PC-3 (cell line): Measurements from ENCODE around the gene PADI3. TPM values are rescaled to one million over a fixed set of nuclear protein-coding genes. Genes with fewer than 3 reads are reported as not detected.
A peak's percentile ranks its signal among the peaks of the same experiment; 100 is the strongest.

Experiments
- ATAC-seq: fragments of 200-7000 bp; cut with Tn5 transposase; 2 replicates; pipeline ENCODE4 v1.9.1; 2020; ENCODE audit warnings: mild to moderate bottlenecking, moderate library complexity
- Bru-seq: library from RNA; stranded (reverse); fragments of 400-500 nt; gene quantifications from one replicate; lab custom pipeline; 2021; lab: Mats Ljungman, UMichigan
- BruChase-seq, 2 experiments: library from RNA; stranded (reverse); fragments of 400-500 nt; gene quantifications; one replicate each; lab custom pipeline; 2021; lab: Mats Ljungman, UMichigan
- BruUV-seq: library from RNA; stranded (reverse); fragments of 400-500 nt; replicated peaks from 2 replicates; lab custom pipeline; 2021; lab: Mats Ljungman, UMichigan
- CTCF ChIA-PET: fragments of 300-600 bp; sonication (Branson Sonifier 250); formaldehyde crosslinking; loops from one replicate; lab custom pipeline; 2022; ENCODE audit warnings: antibody characterized with exemption; lab: Charles Lee
- POLR2A ChIA-PET: fragments of 300-600 bp; sonication (Branson Sonifier 250); formaldehyde crosslinking; loops from one replicate; lab custom pipeline; 2022; ENCODE audit warnings: antibody characterized with exemption; ENCODE audit not compliant: unreplicated experiment; lab: Charles Lee
- DNase-seq: peaks from one replicate; pipeline ENCODE4 v3.0.0-alpha.2; 2015
- H2AFZ ChIP-seq: fragments of 300-600 bp; sonication (generic); 2 replicates; pipeline ENCODE4 v1.6.0; 2016; ENCODE audit warnings: antibody characterized with exemption, low read length
- H3F3A ChIP-seq: fragments of 300-600 bp; sonication (generic); one replicate; pipeline ENCODE4 v1.6.0; 2017; ENCODE audit warnings: antibody characterized with exemption, low read length, control low read depth, mild to moderate bottlenecking; ENCODE audit not compliant: unreplicated experiment
- H3K27ac ChIP-seq: fragments of 300-600 bp; sonication (generic); 2 replicates; pipeline ENCODE4 v1.5.1; 2016; ENCODE audit warnings: mild to moderate bottlenecking, low read length
- H3K27me3 ChIP-seq: fragments of 300-600 bp; sonication (generic); 2 replicates; pipeline ENCODE4 v1.6.1; 2016; ENCODE audit warnings: low read length, mixed read lengths
- H3K36me3 ChIP-seq: fragments of 300-600 bp; sonication (generic); 2 replicates; pipeline ENCODE4 v1.6.1; 2016; ENCODE audit warnings: low read depth, mixed run types, low read length, mixed read lengths
- H3K4me1 ChIP-seq: fragments of 300-600 bp; sonication (generic); 2 replicates; pipeline ENCODE4 v1.5.1; 2016; ENCODE audit warnings: low read length; ENCODE audit not compliant: insufficient read depth
- H3K4me2 ChIP-seq: fragments of 300-600 bp; sonication (generic); 2 replicates; pipeline ENCODE4 v1.6.0; 2016; ENCODE audit warnings: low read length
- H3K4me3 ChIP-seq: fragments of 300-600 bp; sonication (generic); 2 replicates; pipeline ENCODE4 v1.5.1; 2016; ENCODE audit warnings: mild to moderate bottlenecking, low read length, mixed read lengths
- H3K79me2 ChIP-seq: fragments of 300-600 bp; sonication (generic); 2 replicates; pipeline ENCODE4 v1.6.1; 2017; ENCODE audit warnings: low read length, mixed read lengths
- H3K9ac ChIP-seq: fragments of 300-600 bp; sonication (generic); 2 replicates; pipeline ENCODE4 v1.6.0; 2016; ENCODE audit warnings: mild to moderate bottlenecking, low read length
- H3K9me2 ChIP-seq: fragments of 300-600 bp; sonication (generic); replicated peaks from 2 replicates; pipeline ENCODE4 v1.6.1; 2016; ENCODE audit warnings: mixed run types, low read length, mixed read lengths
- H3K9me3 ChIP-seq: fragments of 300-600 bp; sonication (generic); 2 replicates; pipeline ENCODE4 v1.6.1; 2016; ENCODE audit warnings: low read length, mixed read lengths
- H4K20me1 ChIP-seq: fragments of 300-600 bp; sonication (generic); 2 replicates; pipeline ENCODE4 v1.6.1; 2016; ENCODE audit warnings: low read length, mixed read lengths
- EZH2 ChIP-seq: fragments of 300-600 bp; sonication (generic); IDR thresholded peaks from one replicate; pipeline ENCODE4 v1.6.1; 2017; ENCODE audit warnings: antibody characterized with exemption, mild to moderate bottlenecking, low read length; ENCODE audit not compliant: unreplicated experiment
- EZH2phosphoT487 ChIP-seq: fragments of 300-600 bp; sonication (generic); IDR thresholded peaks from 2 replicates; pipeline ENCODE4 v1.6.1; 2018; ENCODE audit warnings: mild to moderate bottlenecking, antibody characterized with exemption, low read length, borderline replicate concordance
- intact Hi-C: fragments of 100-400 bp; cut with micrococcal nuclease; formaldehyde crosslinking; loops from 2 replicates; pipeline ENCODE4 v1.9.0; 2023
- long read RNA-seq: library from polyadenylated mRNA; unstranded; transcript quantifications from one replicate; pipeline ENCODE4 v2.0.0, GENCODE V29; 2021; ENCODE audit not compliant: unreplicated experiment
- total RNA-seq: library from RNA; depleted of rRNA; stranded (reverse); fragments of >200 nt; gene quantifications from 2 replicates; pipeline ENCODE4 v1.2.3, GENCODE V29; 2014; rRNA removed
- TF ChIP-seq, protein P1 (sequence below): fragments of 300-600 bp; sonication (generic); conservative IDR thresholded peaks from 2 replicates; pipeline ENCODE4 v1.5.1; 2017; ENCODE audit warnings: antibody characterized with exemption, low read depth, mild to moderate bottlenecking, low read length

Gene PADI3
- total RNA-seq (0.26 TPM in 1 of 2 replicates, not detected in the other), Bru-seq, nascent RNA (percentile 5 among the genes with signal in this experiment), BruChase-seq, experiment 1, labeled RNA remaining after a 6-hour chase (percentile 17 among the genes with signal in this experiment), BruChase-seq, experiment 2, labeled RNA remaining after a 2-hour chase (percentile 7 among the genes with signal in this experiment)
- long read RNA-seq = 0 reads

DNA sequence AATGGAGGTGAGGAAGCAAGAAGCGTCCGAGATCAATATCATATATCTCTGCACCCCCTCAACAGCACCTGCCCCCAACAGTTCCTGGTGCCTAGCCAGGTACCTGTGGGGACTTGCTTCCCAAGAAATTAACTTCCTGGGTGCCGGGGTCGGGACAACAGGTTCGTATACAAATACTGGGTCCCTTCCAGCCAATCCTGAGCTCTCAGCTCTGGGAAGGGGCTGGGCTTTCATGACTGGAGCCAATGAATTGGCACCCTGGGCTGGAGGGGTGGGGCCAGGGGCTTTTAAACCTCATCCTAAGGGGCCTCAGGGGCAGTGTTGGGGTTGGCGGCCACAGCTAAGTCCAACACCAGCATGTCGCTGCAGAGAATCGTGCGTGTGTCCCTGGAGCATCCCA is at the start of gene PADI3:
Gene PADI3, plus strand, starts transcription at position 318 of the 400 bp plus-strand sequence. Its CDS starts 40 bp downstream, at position 358.
- intact Hi-C loops = no loop called here
- no peak within 1 kb of the TSS for H3K9ac ChIP-seq
- no peaks in the 10 kb centered on the region for H3K27me3 ChIP-seq
- H3K4me2 ChIP-seq = no peak within 1 kb of the TSS
- POLR2A ChIA-PET = no interaction called here
- no peaks in the 10 kb centered on the region for H3K9me3 ChIP-seq
- CTCF ChIA-PET = interaction anchor here (0.8 kb wide), 1 partner anchor 87 kb away, joined by 3 read pairs; no protein-coding TSS in a partner anchor
- no TSS peak for BruUV-seq
- H3K27ac ChIP-seq = no peak within 1 kb of the TSS
- no peaks in the 10 kb centered on the region for H3K79me2 ChIP-seq
- no peak for ATAC-seq
- DNase-seq = no peak
- TF ChIP-seq EZH2phosphoT487 (no peak), EZH2 (no peak)
- TF ChIP-seq, protein P1, sequence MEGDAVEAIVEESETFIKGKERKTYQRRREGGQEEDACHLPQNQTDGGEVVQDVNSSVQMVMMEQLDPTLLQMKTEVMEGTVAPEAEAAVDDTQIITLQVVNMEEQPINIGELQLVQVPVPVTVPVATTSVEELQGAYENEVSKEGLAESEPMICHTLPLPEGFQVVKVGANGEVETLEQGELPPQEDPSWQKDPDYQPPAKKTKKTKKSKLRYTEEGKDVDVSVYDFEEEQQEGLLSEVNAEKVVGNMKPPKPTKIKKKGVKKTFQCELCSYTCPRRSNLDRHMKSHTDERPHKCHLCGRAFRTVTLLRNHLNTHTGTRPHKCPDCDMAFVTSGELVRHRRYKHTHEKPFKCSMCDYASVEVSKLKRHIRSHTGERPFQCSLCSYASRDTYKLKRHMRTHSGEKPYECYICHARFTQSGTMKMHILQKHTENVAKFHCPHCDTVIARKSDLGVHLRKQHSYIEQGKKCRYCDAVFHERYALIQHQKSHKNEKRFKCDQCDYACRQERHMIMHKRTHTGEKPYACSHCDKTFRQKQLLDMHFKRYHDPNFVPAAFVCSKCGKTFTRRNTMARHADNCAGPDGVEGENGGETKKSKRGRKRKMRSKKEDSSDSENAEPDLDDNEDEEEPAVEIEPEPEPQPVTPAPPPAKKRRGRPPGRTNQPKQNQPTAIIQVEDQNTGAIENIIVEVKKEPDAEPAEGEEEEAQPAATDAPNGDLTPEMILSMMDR = no peak
- H3K9me2 ChIP-seq = no peaks in the 10 kb centered on the region
- H3K4me1 ChIP-seq = peaks cover 48% of the 10 kb centered on the region
- no peak within 1 kb of the TSS for H2AFZ ChIP-seq
- H4K20me1 ChIP-seq = no peaks in the 10 kb centered on the region
- H3K36me3 ChIP-seq = no peaks in the 10 kb centered on the region
- no peaks in the 10 kb centered on the region for H3F3A ChIP-seq
- no peak within 1 kb of the TSS for H3K4me3 ChIP-seq

- intact Hi-C loops = no loop called here
- TF ChIP-seq EZH2 = no peak
- TF ChIP-seq, protein P1 = no peak
- TF ChIP-seq EZH2phosphoT487 = no peak
- CTCF ChIA-PET = no interaction called here
- no peaks in the 10 kb centered on the region for H3K36me3 ChIP-seq
- H3K4me3 ChIP-seq = no peak overlapping the region
- no peak overlapping the region for H2AFZ ChIP-seq
- no peaks in the 10 kb centered on the region for H3K9me2 ChIP-seq
- H4K20me1 ChIP-seq = no peaks in the 10 kb centered on the region
- BruUV-seq = no TSS peak
- POLR2A ChIA-PET = no interaction called here
- H3K9me3 ChIP-seq = no peaks in the 10 kb centered on the region
- H3K4me2 ChIP-seq = no peak overlapping the region
- H3K27ac ChIP-seq = no peak overlapping the region
- no peak overlapping the region for H3K9ac ChIP-seq
- no peaks in the 10 kb centered on the region for H3K79me2 ChIP-seq
- no peaks in the 10 kb centered on the region for H3K27me3 ChIP-seq
- DNase-seq (no peak), ATAC-seq (no peak)
- H3K4me1 ChIP-seq = peaks cover 35% of the 10 kb centered on the region
- no peaks in the 10 kb centered on the region for H3F3A ChIP-seq
Measured at GRCh38 chr1:17199267-17200044, 49.4 kb upstream of the PADI3 start.

- Histone ChIP-seq H3K27me3 (no peaks in the 10 kb centered on the region), H3K9ac (no peak overlapping the region), H3K4me3 (no peak overlapping the region), H3K79me2 (no peaks in the 10 kb centered on the region), H3K9me2 (no peaks in the 10 kb centered on the region), H3K4me2 (no peak overlapping the region), H4K20me1 (no peaks in the 10 kb centered on the region), H3K36me3 (no peaks in the 10 kb centered on the region), H3K4me1 (peaks cover 36% of the 10 kb centered on the region), H3K27ac (no peak overlapping the region), H3F3A (no peaks in the 10 kb centered on the region), H3K9me3 (no peaks in the 10 kb centered on the region), H2AFZ (no peak overlapping the region)
- ChIA-PET POLR2A (no interaction called here), CTCF (no interaction called here)
- DNase-seq (no peak), ATAC-seq (no peak)
- TF ChIP-seq EZH2phosphoT487 (no peak), EZH2 (no peak)
- TF ChIP-seq, protein P1 = no peak
- BruUV-seq = no TSS peak
- intact Hi-C loops = no loop called here
Measured at GRCh38 chr1:17200246-17200645, 48.7 kb upstream of the PADI3 start.
